BLaER1 treated with 17β-estradiol and CSF1 and Interleukin-3, amounts not matched to agents 10 nM and 100 nM (cell line): Measurements from ENCODE around the gene KIAA0040.

Source experiments
- H3K27ac ChIP-seq, 11 experiments: shearing (Covaris generic); formaldehyde crosslinking; 2 replicates each; pipeline ENCODE4 v1.8.1; 2022
- H3K27me3 ChIP-seq, 11 experiments: shearing (Covaris generic); formaldehyde crosslinking; 2 replicates each; pipeline ENCODE4 v1.8.1; 2022
- H3K36me3 ChIP-seq, 11 experiments: shearing (Covaris generic); formaldehyde crosslinking; 2 replicates each; pipeline ENCODE4 v1.8.1; 2022
- H3K4me1 ChIP-seq, 10 experiments: shearing (Covaris generic); formaldehyde crosslinking; 2 replicates each; pipeline ENCODE4 v1.8.1; 2022
- H3K4me2 ChIP-seq, 11 experiments: shearing (Covaris generic); formaldehyde crosslinking; 2 replicates each; pipeline ENCODE4 v1.8.1; 2022
- H3K4me3 ChIP-seq, 10 experiments: shearing (Covaris generic); formaldehyde crosslinking; 2 replicates each; pipeline ENCODE4 v1.8.1; 2022
- H3K9ac ChIP-seq, 11 experiments: shearing (Covaris generic); formaldehyde crosslinking; 2 replicates each; pipeline ENCODE4 v1.8.1; 2022
- H3K9me3 ChIP-seq, 11 experiments: shearing (Covaris generic); formaldehyde crosslinking; replicated peaks in 1 of 11; 2 replicates each; pipeline ENCODE4 v1.8.1; 2022
- H4K20me1 ChIP-seq, 11 experiments: shearing (Covaris generic); formaldehyde crosslinking; 2 replicates each; pipeline ENCODE4 v1.8.1; 2022
- Cebpa-rat ChIP-seq, 11 experiments: shearing (Covaris generic); IDR thresholded peaks; 2 replicates each; pipeline ENCODE4 v1.8.1; 2022

KIAA0040 gene

DNA sequence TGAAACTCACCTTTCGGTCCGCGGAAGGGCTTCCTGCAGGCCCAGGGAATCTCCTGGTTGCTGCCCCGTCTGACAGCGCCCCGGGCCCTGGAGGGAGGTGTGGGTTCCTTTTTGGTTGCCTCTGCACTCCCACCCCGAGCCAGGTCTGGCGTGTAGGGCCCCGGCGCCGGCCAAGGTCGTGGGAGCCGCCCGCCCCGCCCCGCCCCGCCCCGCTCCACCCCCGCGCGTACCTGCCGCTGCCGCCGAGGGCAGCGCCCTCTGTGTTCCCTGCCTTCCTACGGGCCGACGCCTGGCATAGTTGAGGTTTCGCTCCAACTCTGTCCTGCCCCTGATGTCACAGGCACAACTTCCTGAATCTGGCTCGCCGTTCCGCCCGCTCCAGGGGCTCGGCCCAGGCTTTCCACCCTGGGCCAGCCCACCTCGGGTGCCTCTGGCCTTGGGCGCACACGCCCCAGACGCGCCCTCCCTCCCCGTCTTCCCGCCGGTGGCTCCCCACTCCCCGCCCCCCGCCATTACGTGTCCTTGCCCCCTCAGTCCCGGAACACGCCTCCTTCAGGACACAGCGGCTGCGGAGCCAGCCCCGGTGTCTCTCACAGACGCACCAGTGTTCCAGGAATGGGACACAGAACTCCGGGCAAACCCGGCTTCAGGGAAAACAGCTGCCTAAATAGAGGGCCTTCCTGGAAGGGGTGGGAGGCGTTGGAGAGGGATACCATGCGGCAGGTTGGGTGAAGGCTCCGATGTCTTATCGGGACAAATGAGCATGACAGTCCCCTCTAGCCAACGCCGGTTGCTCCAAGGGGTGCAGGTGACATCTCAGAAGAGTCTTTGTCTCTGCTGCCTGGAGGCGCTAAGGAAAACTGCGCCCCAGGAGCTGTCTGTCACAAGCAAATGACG, at the start of gene KIAA0040:
Gene KIAA0040 (minus strand): TSS at position 147 of the 897 bp plus-strand sequence. CDS start 31,763 bp downstream, outside the sequence.
- peak within 1 kb of the TSS; percentile 61 to 82 (median 72) for H3K4me3 ChIP-seq
- no peaks in the 10 kb centered on the region for H3K9me3 ChIP-seq
- peak within 1 kb of the TSS; percentile 62 to 83 (median 73); a peak in 21 of 22 replicates for H3K27ac ChIP-seq
- TF ChIP-seq Cebpa-rat (IDR thresholded peaks at IDR 0.05): no peak
- H3K4me2 ChIP-seq: peak within 1 kb of the TSS; percentile 81 to 97 (median 89)
- no peaks in the 10 kb centered on the region for H3K27me3 ChIP-seq
- H3K9ac ChIP-seq: peak within 1 kb of the TSS; percentile 75 to 85 (median 81)
- peaks cover 0 to 4% (median 0%) of the 10 kb centered on the region in 11 experiments; a peak in 2 of 22 replicates for H3K36me3 ChIP-seq
- no peaks in the 10 kb centered on the region for H4K20me1 ChIP-seq
- H3K4me1 ChIP-seq: peaks cover 68 to 90% (median 84%) of the 10 kb centered on the region in 10 experiments

DNA sequence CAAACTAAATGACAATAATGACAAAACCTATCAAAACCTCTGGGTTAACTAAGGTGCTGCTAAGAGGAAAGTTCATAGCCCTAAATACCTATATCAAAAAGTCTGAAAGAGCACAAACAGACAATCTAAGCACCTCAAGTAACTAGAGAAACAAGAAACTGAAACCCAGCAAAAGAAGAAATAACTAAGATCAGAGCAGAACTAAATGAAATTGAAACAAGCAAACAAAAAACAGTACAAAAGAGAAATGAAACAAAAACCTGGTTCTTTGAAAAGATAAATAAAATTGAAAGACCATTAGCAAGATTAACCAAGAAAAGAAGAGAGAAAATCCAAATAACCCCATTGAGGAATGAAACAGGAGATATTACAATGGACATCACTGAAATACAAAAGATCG, 44.8 kb upstream of the KIAA0040 start:
- TF ChIP-seq Cebpa-rat (IDR thresholded peaks at IDR 0.05): no peak
- no peaks in the 10 kb centered on the region for H3K36me3 ChIP-seq
- H3K9ac ChIP-seq: no peak overlapping the region
- no peak overlapping the region for H3K4me2 ChIP-seq
- no peaks in the 10 kb centered on the region for H4K20me1 ChIP-seq
- H3K27ac ChIP-seq: no peak overlapping the region
- peaks cover 0 to 15% (median 8%) of the 10 kb centered on the region in 11 experiments; a peak in 11 of 22 replicates for H3K9me3 ChIP-seq
- H3K27me3 ChIP-seq: no peaks in the 10 kb centered on the region
- H3K4me1 ChIP-seq: peaks cover 0 to 5% (median 0%) of the 10 kb centered on the region in 10 experiments; a peak in 4 of 20 replicates
- H3K4me3 ChIP-seq: no peak overlapping the region

DNA sequence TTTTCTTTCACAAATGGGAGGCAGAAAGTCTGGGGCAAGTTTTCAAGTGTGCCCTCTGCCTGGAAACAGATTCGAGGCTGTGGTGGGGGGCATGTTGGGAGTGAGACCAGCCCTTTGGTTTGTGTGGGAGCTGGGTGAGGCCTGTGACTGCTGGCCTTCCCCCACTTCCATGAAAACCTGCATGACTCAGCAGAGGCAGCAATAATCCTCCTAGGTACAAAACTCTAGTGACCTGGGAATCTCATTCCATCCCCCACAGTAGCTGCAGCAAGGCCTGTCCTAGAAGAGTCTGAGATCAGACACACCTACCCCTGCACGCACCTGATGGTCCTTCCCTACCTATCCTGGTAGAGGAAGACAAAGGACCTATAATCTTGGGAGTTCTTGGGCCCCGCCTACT, 42.1 kb upstream of the KIAA0040 start:
- Histone ChIP-seq H3K27me3 (no peaks in the 10 kb centered on the region), H3K36me3 (no peaks in the 10 kb centered on the region), H3K4me2 (peak overlapping the region in 5 of 11 experiments; percentile 7 to 30 (median 16); a peak in 5 of 22 replicates), H3K4me1 (peaks cover 0 to 6% (median 4%) of the 10 kb centered on the region in 10 experiments; a peak in 6 of 20 replicates), H4K20me1 (no peaks in the 10 kb centered on the region), H3K9ac (no peak overlapping the region), H3K9me3 (peaks cover 0 to 15% (median 10%) of the 10 kb centered on the region in 11 experiments; a peak in 12 of 22 replicates), H3K27ac (no peak overlapping the region), H3K4me3 (no peak overlapping the region)
- TF ChIP-seq Cebpa-rat (IDR thresholded peaks at IDR 0.05): no peak

DNA sequence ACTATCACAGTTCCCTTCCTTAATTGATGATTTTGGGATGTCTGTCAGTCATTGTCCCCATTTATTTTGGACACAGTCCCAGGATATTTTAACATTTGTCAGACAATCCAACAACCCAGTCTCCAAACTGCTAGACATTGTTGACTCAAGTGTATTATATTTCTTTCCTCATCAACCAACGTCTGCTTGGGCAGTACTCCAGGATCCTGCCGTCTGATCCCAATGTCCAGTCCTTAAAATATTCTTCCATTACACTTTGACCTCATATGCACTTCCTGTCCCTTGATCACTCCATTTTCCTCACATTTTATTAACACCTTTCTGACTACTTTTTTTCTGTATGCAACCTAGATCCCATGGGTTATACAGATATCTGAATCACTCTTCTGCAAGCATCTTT, 39.8 kb upstream of the KIAA0040 start:
- TF ChIP-seq Cebpa-rat (IDR thresholded peaks at IDR 0.05): no peak
- Histone ChIP-seq H3K9ac (no peak overlapping the region), H3K4me1 (peaks cover 0 to 6% (median 4%) of the 10 kb centered on the region in 10 experiments; a peak in 6 of 20 replicates), H3K9me3 (peaks cover 0 to 15% (median 10%) of the 10 kb centered on the region in 11 experiments; a peak in 12 of 22 replicates), H3K27me3 (no peaks in the 10 kb centered on the region), H3K27ac (no peak overlapping the region), H3K36me3 (no peaks in the 10 kb centered on the region), H3K4me2 (no peak overlapping the region), H3K4me3 (no peak overlapping the region), H4K20me1 (no peaks in the 10 kb centered on the region)

DNA sequence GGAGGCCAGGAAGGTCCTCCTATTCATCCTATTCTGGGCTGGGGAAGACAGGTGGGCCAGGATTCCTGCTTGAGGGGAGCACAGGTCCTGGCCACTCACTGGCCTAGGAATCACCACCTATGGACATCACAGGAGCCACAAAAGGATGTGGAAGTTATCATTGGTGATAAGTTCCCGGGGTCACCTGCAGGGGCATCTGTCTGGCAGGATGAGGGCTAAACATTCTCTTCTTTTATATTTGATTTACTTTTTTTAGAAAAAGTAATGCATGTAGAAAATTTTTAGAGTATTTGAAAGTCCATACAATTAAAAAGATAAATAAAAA, 33.2 kb upstream of the KIAA0040 start:
- peaks cover 0 to 10% (median 7%) of the 10 kb centered on the region in 10 experiments; a peak in 12 of 20 replicates for H3K4me1 ChIP-seq
- TF ChIP-seq Cebpa-rat (IDR thresholded peaks at IDR 0.05): no peak
- no peaks in the 10 kb centered on the region for H3K9me3 ChIP-seq
- no peak overlapping the region for H3K9ac ChIP-seq
- no peaks in the 10 kb centered on the region for H4K20me1 ChIP-seq
- H3K36me3 ChIP-seq: no peaks in the 10 kb centered on the region
- H3K27me3 ChIP-seq: no peaks in the 10 kb centered on the region
- H3K4me3 ChIP-seq: no peak overlapping the region
- H3K27ac ChIP-seq: no peak overlapping the region
- peak overlapping the region in 8 of 11 experiments; percentile 18 to 68 (median 48); a peak in 11 of 22 replicates for H3K4me2 ChIP-seq

DNA sequence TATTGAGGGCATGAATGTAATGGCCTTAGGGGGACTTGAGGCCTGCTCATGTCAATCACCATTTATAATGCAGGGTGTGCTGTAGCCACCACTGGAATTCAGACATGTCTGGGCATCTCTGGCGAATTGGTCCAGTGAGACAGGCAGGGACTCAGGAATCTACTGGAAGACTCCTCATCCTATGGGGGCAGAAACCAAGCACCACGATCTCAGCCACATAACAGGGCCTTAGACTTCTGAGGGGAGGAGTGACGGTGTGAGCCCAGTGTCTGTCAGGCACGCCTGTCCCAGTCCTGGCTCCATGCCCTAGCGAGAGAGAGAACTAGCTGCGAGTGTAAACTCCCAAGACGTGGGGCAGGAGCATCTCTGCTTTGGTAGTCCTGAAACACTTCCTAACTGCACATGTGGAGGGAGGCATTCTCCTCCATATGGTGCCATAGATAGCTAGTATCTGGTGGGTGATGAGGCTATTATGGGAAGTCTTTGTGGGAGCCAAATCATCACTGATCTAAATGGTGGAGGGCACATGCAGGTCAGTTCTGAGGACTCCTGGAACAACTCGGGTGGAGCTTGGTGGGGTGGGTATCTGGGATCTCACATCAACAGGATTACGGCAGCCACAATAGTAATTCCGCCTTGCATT, 29.8 kb upstream of the KIAA0040 start:
- H3K36me3 ChIP-seq: no peaks in the 10 kb centered on the region

DNA sequence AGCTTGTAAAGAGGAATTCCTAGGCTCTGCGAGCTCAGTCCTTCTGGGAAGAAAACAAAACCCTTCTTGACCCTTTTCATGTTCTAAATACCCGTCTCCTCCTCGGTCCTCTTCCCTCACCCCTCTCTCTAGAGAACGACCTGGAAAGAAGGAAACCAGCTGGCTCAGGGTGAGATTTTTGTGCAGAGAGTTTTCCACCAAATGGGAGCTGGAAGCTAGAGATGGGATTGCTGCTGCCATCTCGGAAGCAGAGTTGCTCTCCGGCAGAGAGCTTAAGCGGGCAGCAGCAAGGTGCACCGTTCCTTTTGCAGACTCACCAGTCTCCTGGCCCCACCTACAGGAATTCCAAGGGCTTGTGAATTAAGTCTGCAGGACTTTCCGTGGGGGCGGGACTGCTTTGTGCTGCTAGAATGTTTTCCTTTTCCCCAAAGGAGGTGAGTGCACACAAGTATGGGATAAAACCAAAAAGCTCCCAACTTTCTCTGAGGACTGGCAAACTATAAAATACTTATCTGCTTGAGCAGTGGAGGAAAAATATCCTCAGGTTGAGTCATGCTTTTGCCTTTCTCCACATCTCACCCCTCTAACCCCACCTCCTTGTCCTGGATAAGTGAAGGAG, 29.1 kb upstream of the KIAA0040 start:
- Histone ChIP-seq H4K20me1 (no peaks in the 10 kb centered on the region), H3K27me3 (no peaks in the 10 kb centered on the region), H3K4me2 (no peak overlapping the region), H3K9me3 (no peaks in the 10 kb centered on the region), H3K27ac (no peak overlapping the region), H3K4me3 (no peak overlapping the region), H3K4me1 (peaks cover 7 to 47% (median 38%) of the 10 kb centered on the region in 10 experiments; a peak in 19 of 20 replicates), H3K36me3 (no peaks in the 10 kb centered on the region), H3K9ac (no peak overlapping the region)
- no peak for TF ChIP-seq Cebpa-rat (IDR thresholded peaks at IDR 0.05)

More for the DNA sequence above, 29.8 kb upstream of the KIAA0040 start:
- H3K4me1 ChIP-seq: peaks cover 7 to 42% (median 35%) of the 10 kb centered on the region in 10 experiments; a peak in 19 of 20 replicates
- no peak overlapping the region for H3K27ac ChIP-seq
- H3K9ac ChIP-seq: no peak overlapping the region
- H3K4me2 ChIP-seq: no peak overlapping the region
- H3K4me3 ChIP-seq: no peak overlapping the region
- H4K20me1 ChIP-seq: no peaks in the 10 kb centered on the region
- TF ChIP-seq Cebpa-rat (IDR thresholded peaks at IDR 0.05): no peak
- H3K27me3 ChIP-seq: no peaks in the 10 kb centered on the region
- H3K9me3 ChIP-seq: no peaks in the 10 kb centered on the region

DNA sequence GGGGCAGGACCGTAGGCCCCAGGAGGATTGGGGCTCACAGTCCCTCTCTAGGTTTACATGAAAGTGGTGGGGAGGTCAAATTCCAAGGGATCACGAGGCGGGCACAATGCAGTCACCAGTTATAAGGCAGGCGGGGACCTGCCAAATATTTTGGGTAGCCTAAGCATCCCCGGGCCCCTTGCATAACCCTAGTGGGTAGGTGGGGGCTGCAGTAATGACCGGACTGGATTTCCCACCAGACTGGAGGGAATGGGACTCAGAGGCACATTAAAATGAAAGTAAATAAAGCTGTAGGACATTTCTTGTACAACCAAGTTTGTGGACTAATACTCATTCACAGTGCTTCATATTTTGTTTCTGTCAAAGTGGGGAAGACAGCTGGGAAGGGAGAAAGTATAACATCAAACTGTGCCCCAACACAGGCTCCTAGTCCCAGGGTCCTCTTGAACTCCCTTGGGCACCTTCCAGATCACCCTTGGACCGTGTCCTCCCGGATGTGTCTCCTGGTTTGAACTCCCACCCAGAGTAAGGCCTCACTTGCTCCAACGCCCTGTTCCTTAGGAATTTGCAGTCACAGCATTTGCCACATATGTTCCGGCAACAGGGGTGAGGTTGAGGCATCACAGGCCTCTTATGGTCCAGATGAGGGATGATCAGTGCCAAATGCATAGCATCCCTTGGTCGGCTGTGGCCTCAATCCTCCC, 28.4 kb upstream of the KIAA0040 start:
- no peak for TF ChIP-seq Cebpa-rat (IDR thresholded peaks at IDR 0.05)
- Histone ChIP-seq H3K4me2 (no peak overlapping the region), H3K36me3 (no peaks in the 10 kb centered on the region), H3K9ac (no peak overlapping the region), H4K20me1 (no peaks in the 10 kb centered on the region), H3K4me1 (peaks cover 7 to 47% (median 38%) of the 10 kb centered on the region in 10 experiments; a peak in 19 of 20 replicates), H3K4me3 (no peak overlapping the region), H3K27me3 (no peaks in the 10 kb centered on the region), H3K27ac (no peak overlapping the region), H3K9me3 (no peaks in the 10 kb centered on the region)
